NCI-H187 (cell line): ENCODE measurements around the gene SCN3A.

Source experiments
- DNase-seq, 2 experiments: peaks; one replicate each; lab custom pipeline; 2025; lab: John Stamatoyannopoulos, UW

SCN3A gene

GRCh38 chr2:165191096-165191728 is 12.6 kb downstream of the SCN3A start:
- DNase-seq, result no peak

- DNase-seq, result no peak
Measured at GRCh38 chr2:165185633-165186032, 18.2 kb downstream of the SCN3A start.

- no peak for DNase-seq
Measured at GRCh38 chr2:165182029-165182428, 21.8 kb downstream of the SCN3A start.

- no peak for DNase-seq
Measured at GRCh38 chr2:165176780-165177179, 27.1 kb downstream of the SCN3A start.

GRCh38 chr2:165173215-165173614 is 30.6 kb downstream of the SCN3A start:
- no peak for DNase-seq

GRCh38 chr2:165164201-165164600 is 39.6 kb downstream of the SCN3A start:
- no peak for DNase-seq

GRCh38 chr2:165163761-165164160 is 40.1 kb downstream of the SCN3A start:
- DNase-seq, result no peak

- DNase-seq, result peak in 1 of 2 experiments; percentile 6
Measured at GRCh38 chr2:165162466-165162865, 41.4 kb downstream of the SCN3A start.

- DNase-seq, result no peak
Measured at GRCh38 chr2:165161510-165161909, 42.3 kb downstream of the SCN3A start.

GRCh38 chr2:165157160-165157559 is 46.7 kb downstream of the SCN3A start:
- DNase-seq, result no peak

GRCh38 chr2:165155152-165155551 is 48.7 kb downstream of the SCN3A start:
- no peak for DNase-seq

- DNase-seq, result no peak
Measured at GRCh38 chr2:165149439-165149838, 54.4 kb downstream of the SCN3A start.

- no peak for DNase-seq
Measured at GRCh38 chr2:165147186-165148045, 56.4 kb downstream of the SCN3A start.

GRCh38 chr2:165144315-165144714 is 59.5 kb downstream of the SCN3A start:
- no peak for DNase-seq

- DNase-seq, result no peak
Measured at GRCh38 chr2:165141601-165142354, 62.1 kb downstream of the SCN3A start.

- DNase-seq, result no peak
Measured at GRCh38 chr2:165126244-165126643, 77.6 kb downstream of the SCN3A start.

GRCh38 chr2:165122521-165122920 is 81.3 kb downstream of the SCN3A start:
- no peak for DNase-seq

- no peak for DNase-seq
Measured at GRCh38 chr2:165120740-165121467, 82.9 kb downstream of the SCN3A start.

GRCh38 chr2:165115258-165115657 is 88.6 kb downstream of the SCN3A start:
- DNase-seq, result no peak

- DNase-seq, result no peak
Measured at GRCh38 chr2:165114346-165114939, 89.4 kb downstream of the SCN3A start.

- no peak for DNase-seq
Measured at GRCh38 chr2:165113414-165113813, 90.4 kb downstream of the SCN3A start.

GRCh38 chr2:165112789-165113188 is 91.1 kb downstream of the SCN3A start:
- no peak for DNase-seq
